Measurements from ENCODE around the gene ASPSCR1. TPM values are rescaled to one million over a fixed set of nuclear protein-coding genes. Genes with fewer than 3 reads are reported as not detected.

The ASPSCR1 gene
- total and polyA plus RNA-seq, 3 donors from 2014 or later = 40.5 to 49.7 (median 46.2) TPM

GRCh38 chr17:82013341-82013740 lies 35.9 kb downstream of the ASPSCR1 start:
- no peak for DNase-seq
- intact Hi-C loops (cut with DNase I; ENCODE audit: low total_unique reads) = no loop called here

GRCh38 chr17:82013772-82014321 lies 36.4 kb downstream of the ASPSCR1 start:
- Histone ChIP-seq H3K4me1 (peaks cover 6% of the 10 kb centered on the region), H3K9me3 (no peaks in the 10 kb centered on the region), H3K27ac (no peak overlapping the region), H3K36me3 (ENCODE audit: low read depth, missing control alignments) (no peaks in the 10 kb centered on the region), H3K4me3 (no peak overlapping the region), H3K27me3 (no peaks in the 10 kb centered on the region)
- DNase-seq = no peak
- intact Hi-C loops (cut with DNase I; ENCODE audit: low total_unique reads) = no loop called here
- WGBS, 2 donors = 84 to 91% methylated on average over 13 to 16 of the region's 16 CpGs
- TF ChIP-seq, protein P1, sequence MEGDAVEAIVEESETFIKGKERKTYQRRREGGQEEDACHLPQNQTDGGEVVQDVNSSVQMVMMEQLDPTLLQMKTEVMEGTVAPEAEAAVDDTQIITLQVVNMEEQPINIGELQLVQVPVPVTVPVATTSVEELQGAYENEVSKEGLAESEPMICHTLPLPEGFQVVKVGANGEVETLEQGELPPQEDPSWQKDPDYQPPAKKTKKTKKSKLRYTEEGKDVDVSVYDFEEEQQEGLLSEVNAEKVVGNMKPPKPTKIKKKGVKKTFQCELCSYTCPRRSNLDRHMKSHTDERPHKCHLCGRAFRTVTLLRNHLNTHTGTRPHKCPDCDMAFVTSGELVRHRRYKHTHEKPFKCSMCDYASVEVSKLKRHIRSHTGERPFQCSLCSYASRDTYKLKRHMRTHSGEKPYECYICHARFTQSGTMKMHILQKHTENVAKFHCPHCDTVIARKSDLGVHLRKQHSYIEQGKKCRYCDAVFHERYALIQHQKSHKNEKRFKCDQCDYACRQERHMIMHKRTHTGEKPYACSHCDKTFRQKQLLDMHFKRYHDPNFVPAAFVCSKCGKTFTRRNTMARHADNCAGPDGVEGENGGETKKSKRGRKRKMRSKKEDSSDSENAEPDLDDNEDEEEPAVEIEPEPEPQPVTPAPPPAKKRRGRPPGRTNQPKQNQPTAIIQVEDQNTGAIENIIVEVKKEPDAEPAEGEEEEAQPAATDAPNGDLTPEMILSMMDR (IDR thresholded peaks at IDR 0.05) = no peak
- TF ChIP-seq POLR2A (IDR thresholded peaks at IDR 0.05) = no peak

More at GRCh38 chr17:82013341-82013740, 35.9 kb downstream of the ASPSCR1 start:
- no peak overlapping the region for H3K4me3 ChIP-seq
- H3K4me1 ChIP-seq = peaks cover 6% of the 10 kb centered on the region
- TF ChIP-seq POLR2A (IDR thresholded peaks at IDR 0.05) = no peak
- TF ChIP-seq, protein P1 (IDR thresholded peaks at IDR 0.05) = no peak
- peak overlapping the region in 1 of 2 donors; percentile 43 for H3K27ac ChIP-seq
- H3K27me3 ChIP-seq = no peaks in the 10 kb centered on the region
- no peaks in the 10 kb centered on the region for H3K36me3 ChIP-seq (ENCODE audit: low read depth, missing control alignments)
- WGBS, 2 donors = 77 to 85% methylated on average over 13 to 16 of the region's 22 CpGs
- no peaks in the 10 kb centered on the region for H3K9me3 ChIP-seq

DNA sequence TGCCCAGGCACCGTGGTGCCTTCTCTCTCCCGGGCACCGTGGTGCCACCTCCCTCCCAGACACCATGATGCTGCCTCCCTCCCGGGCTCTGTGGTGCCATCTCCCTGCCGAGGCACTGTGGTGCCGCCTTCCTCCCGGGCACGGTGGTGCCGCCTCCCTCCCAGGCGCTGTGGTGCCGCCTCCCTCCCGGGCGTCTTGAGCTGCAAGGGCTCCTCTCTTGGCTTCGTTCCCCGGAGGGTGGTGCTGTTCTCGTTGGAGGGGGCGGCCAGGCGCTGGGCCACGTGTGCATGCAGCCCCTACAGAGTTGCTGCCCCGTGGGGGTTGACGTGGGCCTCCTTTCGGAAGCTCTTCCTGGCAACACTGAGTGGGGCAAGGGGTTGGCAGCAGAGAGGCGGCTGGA lies 37.0 kb downstream of the ASPSCR1 start:
- H3K27me3 ChIP-seq = no peaks in the 10 kb centered on the region
- WGBS, 2 donors = 82 to 100% methylated on average over 2 to 13 of the region's 23 CpGs
- intact Hi-C loops (cut with DNase I; ENCODE audit: low total_unique reads) = no loop called here
- H3K9me3 ChIP-seq = no peaks in the 10 kb centered on the region
- H3K4me1 ChIP-seq = peaks cover 6% of the 10 kb centered on the region
- TF ChIP-seq, protein P1 (IDR thresholded peaks at IDR 0.05) = no peak
- no peak for TF ChIP-seq POLR2A (IDR thresholded peaks at IDR 0.05)
- no peak overlapping the region for H3K4me3 ChIP-seq
- DNase-seq = no peak
- H3K36me3 ChIP-seq (ENCODE audit: low read depth, missing control alignments) = no peaks in the 10 kb centered on the region
- no peak overlapping the region for H3K27ac ChIP-seq

DNA sequence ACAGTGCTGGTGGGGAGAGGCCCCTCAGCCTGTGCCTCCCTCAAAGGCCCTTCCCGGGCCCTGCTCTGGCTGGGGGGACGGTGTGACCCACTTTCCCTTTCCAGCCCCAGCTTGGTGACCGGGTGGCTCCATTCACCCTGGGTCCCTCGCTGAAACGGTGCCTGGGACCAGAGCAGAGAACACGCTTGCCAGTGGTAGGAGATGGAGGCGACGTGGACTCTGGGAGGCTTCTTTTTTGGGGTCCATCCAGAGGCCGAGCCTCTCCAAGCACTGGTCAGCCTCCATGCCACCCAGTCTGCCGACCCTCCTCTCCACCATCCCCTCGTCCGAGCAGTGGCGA lies 37.5 kb downstream of the ASPSCR1 start:
- Histone ChIP-seq H3K27ac (no peak overlapping the region), H3K27me3 (no peaks in the 10 kb centered on the region), H3K36me3 (ENCODE audit: low read depth, missing control alignments) (no peaks in the 10 kb centered on the region), H3K4me1 (peaks cover 6% of the 10 kb centered on the region), H3K9me3 (no peaks in the 10 kb centered on the region), H3K4me3 (no peak overlapping the region)
- WGBS, 2 donors = 89 to 96% methylated on average over 4 to 13 of the region's 13 CpGs
- DNase-seq = no peak
- intact Hi-C loops (cut with DNase I; ENCODE audit: low total_unique reads) = no loop called here
- TF ChIP-seq, protein P1 (IDR thresholded peaks at IDR 0.05) = no peak
- TF ChIP-seq POLR2A (IDR thresholded peaks at IDR 0.05) = no peak

DNA sequence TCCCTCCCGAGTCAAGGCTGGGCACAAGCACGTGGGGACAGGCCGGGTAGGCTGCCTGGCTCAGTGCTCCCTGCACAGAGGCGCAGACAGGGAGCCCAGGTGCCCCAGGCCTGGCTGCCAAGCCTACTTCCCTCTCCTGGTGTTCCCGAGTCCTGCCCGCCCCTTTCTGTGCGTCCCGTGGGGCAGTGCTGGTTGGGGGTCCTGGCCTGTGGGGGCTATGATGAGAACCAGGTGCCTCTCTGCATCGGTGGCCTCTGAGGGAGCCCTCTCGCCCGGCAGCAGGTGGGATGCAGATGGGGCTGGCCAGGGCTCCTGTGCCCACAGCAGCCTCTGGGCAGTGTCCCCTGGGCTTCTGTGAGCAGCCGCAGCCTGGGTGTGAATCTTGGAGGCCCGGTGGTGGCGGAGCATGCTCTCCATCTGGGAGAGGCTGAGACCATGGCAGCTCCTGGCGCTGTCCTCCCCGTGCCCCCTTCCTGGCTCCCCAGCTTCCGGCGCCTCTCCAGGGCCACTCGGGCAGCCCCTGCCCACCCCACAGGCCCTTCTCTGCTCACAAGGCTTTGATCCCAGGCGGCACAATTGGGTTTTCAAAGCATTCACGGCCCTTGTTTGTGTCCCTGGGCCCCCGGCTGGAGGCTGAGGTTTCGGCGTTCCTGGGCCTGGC lies 38.0 kb downstream of the ASPSCR1 start:
- Histone ChIP-seq H3K4me3 (no peak overlapping the region), H3K27ac (no peak overlapping the region), H3K27me3 (no peaks in the 10 kb centered on the region), H3K9me3 (no peaks in the 10 kb centered on the region), H3K36me3 (ENCODE audit: low read depth, missing control alignments) (no peaks in the 10 kb centered on the region), H3K4me1 (peaks cover 6% of the 10 kb centered on the region)
- 90 to 96% methylated on average over 13 to 21 of the region's 24 CpGs for WGBS, 2 donors
- intact Hi-C loops (cut with DNase I; ENCODE audit: low total_unique reads) = no loop called here
- TF ChIP-seq POLR2A (IDR thresholded peaks at IDR 0.05) = no peak
- TF ChIP-seq, protein P1 (IDR thresholded peaks at IDR 0.05) = no peak
- DNase-seq = no peak

All from testis (tissue), 3 donors.